Stimulated activated CD4-positive, alpha-beta T cell treated with anti-CD3 and anti-CD28 coated beads, Interleukin-15, amount 100 ng/mL, for 24 hours (primary cell): ENCODE measurements around the gene HTT.

Source experiments
- DNase-seq: peaks from one replicate; pipeline ENCODE4 v3.0.0-alpha.2; 2020

The HTT gene

DNA sequence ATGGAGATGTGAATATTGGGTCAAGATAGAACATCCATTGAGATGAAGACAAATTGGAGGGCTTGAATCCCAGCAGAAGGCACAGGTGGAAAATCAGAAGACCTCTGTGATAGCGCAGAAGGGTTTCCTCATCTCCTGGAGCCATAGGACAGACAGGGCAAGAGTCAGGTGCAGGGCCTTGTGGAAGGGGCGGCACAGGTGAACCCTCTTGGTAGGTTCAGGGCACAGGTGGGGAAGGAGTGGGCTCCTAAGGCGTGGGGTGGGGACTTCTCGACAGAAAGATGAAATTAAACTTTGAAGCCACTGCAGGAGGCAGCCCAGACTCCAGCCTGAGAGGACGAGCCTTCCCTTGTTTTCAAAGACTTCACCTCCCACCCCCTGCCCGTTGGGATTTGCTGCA lies 209.0 kb downstream of the HTT start:
- no peak for DNase-seq

DNA sequence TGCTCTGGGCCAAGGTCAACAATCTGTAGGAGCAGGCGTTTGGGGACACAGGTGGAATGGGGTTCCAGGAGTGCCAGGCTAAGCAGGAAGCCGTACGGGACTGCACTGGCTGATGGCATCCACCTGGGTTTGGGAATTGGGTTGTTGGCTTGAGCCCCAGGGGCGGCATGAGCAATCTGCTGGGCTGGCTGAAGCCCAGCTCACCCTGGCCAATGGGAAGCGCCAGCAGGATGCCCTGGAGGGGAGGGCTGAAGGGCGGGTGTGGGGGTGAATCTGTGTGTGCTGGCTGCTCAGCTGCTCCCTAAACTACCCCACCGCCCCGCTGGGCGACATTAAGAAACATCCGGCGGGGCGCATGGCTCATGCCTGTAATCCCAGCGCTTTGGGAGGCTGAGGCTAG lies 209.4 kb downstream of the HTT start:
- DNase-seq, result no peak

DNA sequence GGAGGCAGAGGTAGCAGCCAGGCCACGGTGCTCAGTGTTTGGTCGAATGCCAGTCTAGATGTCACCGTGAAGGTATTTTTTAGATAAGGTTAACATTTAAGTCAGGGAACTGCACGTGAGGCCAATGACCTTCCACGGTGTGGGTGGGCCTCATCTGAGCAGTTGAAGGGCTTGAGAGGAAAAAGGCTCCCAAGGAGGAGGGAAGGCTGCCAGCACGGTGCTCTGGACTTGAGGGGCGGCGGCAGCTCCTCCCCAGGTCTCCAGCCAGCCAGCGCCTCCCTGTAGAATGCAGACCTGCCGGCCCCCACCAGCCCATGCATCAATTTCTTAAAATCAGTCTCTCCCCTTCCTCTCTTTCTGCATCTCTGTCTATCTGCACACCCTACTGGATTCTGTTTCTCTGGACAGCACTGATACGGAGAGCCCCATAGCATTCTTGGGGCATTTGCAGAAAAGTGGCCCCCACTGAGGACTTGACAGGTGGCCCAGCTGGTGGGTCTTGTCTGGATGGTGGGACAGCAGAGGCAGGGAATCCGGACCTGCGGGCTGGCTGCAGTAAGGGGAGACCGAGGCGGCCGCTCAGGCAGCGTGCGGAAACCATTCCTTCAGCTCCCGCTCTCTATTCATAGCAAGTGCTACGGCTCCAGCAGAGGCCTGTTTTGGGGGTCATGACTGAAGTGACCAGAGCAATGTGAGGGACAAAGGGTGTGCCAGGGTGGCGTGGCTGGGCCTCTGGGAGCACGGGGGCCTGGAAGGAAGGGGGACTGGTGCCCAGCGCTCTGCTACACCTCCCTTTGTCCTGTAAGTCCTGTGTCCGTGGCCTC lies 210.5 kb downstream of the HTT start:
- no peak for DNase-seq

DNA sequence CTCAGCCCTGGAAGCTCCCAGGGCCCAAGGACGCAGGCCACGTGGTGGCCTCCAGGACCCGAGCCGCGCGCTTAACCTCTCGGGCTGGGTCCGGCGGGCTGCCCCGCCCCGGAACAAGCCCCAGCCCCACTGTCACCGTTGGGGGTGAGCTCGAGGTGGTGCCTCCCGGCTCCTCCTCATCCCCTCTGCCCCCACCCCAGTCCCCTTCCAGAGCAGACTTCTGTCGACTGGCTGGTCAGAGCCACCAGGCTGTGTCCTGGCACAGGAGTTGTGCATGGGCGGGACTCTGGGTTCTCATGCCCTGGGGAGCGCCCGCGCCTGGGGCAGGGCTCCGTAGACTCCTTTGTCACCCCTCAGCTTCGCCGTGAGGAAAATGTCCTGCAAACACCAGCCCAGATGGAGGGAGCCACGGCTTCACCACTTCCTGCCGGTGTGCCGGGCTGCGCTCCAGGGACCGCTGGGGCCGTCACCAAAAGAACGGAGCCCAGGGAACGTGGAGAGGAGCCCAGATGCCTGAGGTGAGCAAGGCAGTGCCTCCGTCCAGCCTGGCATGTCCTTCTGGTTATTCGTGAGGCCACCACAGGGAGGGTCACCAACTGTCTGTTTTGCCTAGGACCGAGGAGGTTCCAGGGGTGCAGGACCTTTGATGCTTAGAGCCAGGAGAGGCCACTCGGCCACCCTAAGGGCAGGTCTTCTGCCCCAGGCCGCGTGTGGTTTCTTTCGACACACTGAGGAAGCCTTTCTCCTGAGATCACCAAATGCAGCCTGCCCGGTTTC lies 211.3 kb downstream of the HTT start:
- no peak for DNase-seq

DNA sequence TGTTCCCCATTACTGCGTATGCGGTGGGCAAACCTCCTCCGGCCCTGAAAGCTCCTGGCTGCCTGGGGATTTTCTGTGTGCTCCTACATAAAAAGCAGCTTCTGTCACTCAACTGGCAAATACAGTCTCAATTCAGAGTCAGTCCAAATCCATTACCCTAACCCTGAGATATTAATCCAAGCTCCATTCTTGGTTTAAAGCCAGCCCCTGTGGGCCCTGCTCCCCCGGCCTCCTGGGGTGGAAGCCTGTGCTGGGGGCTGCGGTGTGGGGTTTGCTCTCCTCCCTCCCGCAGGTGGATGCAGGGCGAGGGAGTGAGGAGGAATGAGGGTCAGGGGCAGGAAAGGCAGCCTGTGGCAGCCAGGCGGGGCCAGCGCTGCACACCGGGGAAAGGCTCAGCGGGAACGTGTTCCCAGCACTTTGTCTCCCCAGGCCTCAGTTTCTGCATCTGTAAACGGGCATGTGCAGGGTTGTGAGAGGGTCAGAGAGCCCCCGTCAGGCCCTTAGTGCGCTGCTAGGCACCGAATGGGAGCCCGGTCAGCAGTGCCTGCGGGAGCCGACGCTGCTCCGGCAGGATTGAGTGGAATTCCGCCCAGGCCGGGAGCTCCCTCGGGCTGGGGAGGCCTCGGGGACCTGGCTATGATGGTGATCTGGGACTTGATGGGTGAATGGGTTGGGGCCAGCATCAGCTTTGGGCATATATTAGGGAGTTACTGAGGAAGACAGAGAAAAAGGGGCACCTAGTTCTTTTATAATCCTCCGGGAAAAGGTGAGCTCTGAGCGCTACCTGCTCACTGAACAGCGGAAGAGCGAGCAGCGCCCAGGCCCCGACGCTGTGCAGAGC lies 212.1 kb downstream of the HTT start:
- no peak for DNase-seq

DNA sequence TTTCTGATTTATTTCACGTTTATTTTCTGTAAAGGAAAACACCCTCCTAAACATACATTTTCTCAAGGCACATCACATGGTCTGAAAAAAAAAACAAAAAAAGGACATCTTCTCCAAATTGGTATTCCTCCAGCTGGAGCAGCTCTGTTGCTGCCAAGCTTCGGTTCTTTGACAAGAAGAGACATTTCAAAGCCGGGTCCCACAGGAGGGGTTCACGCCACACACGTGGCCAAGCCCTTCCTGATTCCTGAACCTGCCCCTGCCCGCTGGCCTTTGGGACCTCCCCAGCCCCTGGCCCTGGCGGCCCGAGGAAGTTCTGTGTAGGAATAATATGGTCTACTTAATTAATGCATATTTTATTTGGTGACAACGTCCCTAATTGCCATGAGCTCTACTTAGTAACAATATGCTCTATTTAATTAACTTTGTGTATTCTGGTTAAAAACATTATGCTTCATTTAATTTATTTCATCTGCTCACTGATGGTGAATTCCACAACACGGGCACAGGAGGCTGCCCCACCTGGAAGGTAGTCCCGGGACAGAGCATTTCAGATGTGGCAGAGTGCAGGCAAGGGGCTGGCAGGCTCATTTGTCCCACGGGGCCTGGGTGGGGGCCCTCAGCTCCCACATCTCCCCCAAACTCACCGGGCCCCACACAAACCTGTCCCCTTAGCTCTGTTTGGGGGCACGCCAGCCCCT lies 212.9 kb downstream of the HTT start:
- no peak for DNase-seq

DNA sequence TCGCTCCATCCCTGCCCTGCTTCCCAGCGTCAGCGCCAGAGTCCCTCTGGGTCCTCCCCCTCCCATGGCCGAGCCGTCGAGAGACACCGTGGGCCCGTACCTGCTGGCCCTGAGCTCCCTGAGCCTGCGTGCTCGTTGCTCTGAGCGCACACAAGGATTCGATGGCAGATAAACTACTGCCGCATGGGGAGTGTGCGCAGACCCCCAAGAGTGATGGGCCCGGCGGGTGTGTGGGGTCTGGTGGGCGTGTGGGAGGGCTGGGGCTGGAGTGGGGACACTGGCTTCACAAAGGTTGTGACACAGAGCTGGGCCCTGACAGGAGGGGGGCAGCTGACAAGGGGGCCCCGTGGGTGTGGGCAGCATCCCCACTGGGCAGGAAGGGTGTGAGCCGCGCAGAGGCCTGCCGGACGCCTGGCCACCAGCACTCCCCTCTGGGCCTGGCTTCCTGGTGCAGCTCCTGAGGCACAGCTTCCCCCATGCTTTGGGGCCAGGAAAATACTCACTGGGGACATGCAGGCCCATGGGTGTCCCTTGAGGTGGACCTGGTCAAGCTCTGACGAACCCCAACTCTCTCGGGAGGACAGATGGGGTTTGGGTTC lies 213.6 kb downstream of the HTT start:
- no peak for DNase-seq

DNA sequence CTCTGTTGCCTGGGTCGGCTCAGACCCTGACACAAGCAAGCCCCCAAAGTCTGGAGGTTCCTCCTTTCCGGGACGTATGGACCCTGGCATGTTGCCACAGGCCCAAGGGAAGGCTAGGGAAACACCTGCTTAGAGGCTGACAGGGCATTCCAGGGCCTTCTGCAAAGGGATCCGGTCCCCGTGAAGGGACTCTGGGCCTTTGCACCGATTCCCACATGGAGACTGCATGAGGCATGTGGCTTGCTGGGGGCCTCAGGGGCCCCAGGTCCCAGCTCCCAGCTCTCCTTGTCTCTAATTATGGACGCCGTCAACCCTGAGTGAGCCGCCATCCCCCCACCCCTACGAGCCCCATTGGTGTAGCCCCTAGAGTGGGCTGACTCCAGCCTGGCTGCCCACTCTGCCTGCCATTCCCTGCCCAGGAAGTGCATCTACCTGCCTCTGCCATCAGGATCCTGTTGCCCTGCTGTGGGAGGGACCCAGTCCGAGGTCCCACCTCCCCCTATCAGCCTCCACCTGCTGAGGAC lies 214.2 kb downstream of the HTT start:
- no peak for DNase-seq

DNA sequence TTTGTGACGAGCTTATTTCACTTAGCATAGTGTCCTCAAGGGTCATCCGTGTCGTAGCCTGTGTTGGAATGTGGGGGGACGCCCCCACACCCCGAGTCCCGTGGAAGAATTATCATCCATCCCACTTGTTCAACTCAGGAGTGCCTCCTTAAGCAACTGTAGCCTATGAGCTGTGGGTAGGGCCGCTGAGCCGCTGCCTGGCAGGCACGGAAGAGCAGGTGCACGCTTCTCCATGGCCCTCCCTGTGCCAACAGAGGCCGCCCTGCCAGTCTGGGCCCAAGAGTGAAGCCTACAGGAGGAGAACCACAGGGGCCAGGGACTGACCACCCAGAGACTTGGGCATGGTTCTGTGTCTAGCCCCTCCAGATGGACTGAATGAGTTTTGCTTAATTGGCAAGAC lies 216.0 kb downstream of the HTT start:
- no peak for DNase-seq

DNA sequence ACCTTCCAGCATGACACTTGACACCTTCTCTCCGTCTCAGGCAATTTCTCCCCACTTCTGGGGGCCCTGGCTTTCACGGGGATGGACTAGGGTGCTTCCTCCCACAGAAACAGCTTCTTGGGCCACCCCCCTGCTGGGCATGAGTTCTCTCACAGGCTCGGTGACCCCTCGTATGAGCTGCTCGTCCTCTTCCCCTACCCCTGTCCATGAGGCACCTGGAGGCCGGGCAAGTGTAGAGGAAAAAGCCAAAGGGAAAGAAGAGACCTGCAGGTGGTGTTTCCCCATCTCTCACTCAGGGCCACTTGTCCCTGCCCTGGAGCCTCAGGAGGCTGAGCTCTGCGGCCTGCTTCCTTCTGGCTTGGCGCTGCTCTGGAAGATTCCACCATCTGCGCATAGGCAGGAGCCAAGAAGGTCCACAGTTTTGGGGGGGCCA lies 216.4 kb downstream of the HTT start:
- DNase-seq, result no peak

DNA sequence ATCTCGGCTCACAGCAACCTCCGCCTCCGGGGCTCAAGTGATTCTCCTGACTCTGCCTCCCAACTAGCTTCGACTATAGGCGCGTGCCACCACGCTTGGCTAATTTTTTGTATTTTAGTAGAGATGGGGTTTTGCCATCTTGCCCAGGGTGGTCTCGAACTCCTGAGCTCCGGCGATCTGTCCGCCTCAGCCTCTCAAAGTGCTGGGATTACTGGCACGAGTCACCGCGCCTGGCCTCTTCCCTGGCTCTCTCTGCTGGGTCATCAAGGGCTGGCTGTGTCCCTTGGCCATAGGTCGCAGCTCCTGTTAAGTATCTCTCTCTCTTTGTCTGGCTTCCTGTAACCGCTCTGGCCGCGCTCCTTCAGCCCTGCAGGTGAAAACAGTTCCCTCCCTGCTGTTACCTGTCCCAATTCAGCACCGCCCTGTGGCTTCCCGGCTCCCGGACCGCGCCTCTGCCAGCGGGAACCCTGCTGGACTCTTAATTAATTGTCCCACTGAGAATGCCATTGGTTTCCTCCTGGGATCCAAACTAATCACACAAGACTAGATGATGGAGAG lies 217.0 kb downstream of the HTT start:
- DNase-seq, result no peak

DNA sequence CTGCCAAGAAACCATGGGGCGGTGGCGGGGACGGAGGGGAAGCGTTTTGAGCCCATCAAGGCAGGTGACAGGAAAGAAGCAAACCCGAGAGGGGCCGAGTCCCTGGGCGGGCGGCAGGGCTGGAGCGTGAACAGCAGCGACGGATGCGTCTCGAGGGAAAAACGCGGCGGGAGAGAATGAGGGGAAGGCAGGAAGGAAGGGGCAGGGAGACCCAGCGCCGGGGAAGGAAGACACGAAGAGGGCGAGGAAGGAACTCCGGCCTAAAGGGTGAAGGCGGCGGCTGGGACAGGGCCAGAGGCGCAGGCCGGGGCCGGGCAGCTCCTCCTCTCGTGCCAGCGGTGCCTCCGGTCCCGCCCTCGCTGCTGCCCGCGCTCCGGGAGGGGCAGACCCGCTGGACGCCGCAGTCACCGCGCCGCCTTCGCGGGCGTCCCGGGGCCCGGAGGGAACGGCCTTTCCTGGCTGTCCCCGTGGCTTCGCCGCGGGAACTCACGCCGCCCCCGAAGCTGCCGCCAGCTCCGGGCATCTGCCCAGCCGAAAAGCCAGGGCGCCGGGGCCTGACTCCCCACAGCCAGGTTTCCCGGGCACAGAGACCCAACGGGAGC lies 217.6 kb downstream of the HTT start:
- DNase-seq, result peak; percentile 37

DNA sequence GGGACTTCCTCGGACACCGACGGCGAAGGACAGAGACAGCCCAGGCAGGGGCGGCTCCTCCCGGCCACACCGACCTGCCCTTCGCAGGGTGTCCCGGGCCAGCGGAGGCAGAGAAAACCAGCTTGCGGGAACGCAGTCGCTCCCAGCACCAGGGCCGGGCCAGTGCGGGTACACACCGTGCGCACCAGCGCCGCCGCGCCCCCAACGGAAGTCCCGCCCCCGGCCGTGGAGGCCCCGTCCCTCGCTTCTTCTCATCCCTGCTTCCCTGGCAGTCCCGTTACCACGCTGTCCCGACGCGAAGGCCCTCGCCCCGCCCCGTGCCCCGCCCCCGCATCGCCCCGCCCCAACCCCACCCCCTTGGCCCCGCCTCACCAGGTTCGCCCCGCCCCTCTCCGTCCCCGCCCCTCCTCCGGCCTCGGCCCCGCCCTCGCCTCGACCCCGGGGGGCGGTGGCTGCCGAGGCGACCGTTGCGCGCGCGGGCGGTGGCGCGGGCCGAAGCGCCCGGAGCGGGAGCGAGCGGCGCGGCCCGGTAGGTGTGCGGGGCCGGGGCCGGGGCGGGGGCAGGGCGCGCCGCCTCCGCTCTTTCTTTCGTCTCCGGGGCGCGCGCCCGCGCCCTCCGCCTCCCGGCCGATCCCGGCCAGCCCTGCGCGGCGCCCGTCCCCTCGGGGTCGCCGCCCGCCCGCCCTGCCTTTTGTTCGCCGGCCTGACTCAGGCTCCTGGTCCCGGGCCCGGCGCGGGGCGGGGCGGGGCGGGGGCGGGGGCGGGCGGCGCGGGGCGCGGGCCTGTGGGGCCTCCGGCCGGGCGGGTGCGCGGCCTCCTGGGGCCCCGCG lies 218.3 kb downstream of the HTT start, which contains the start of gene RGS12:
TSS of gene RGS12 (plus strand) at position 451 of the 830 bp plus-strand sequence. CDS start 23,150 bp downstream, outside the sequence.
- peak; percentile 95 for DNase-seq
